ENCODE measurements around the gene GUCY2F.

The GUCY2F gene

DNA sequence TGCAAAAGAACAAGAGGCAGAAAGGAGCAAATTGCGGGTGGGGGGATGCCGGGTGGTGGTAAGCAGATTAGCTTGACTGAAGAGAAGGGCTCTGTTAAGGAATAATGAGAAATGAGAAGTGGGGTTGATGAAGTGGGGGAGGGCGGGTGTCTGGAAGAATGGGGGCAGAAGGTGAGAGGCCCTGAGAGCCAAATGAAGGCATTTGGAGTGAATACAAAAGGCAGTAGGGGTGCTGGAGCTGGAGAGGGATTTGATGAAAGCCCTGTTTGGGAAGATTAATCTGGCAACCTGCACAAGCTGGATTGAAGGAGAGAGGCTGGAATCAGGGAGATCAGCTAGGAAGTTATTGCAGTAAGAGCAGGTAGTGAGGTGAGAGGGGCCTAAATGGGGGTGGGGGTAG is 82.1 kb downstream of the GUCY2F start:
- H3K4me1 ChIP-seq (ENCODE audit: insufficient read depth, low read length, poor library complexity, severe bottlenecking): peaks cover 4% of the 10 kb centered on the region
- H3K36me3 ChIP-seq (ENCODE audit: insufficient read depth, low read length): no peaks in the 10 kb centered on the region
- H3K79me2 ChIP-seq (ENCODE audit: insufficient read depth, low read length): no peaks in the 10 kb centered on the region
- no peak overlapping the region for H3K4me3 ChIP-seq (ENCODE audit: low read length, poor library complexity, severe bottlenecking)
- no peak overlapping the region for H3K4me2 ChIP-seq (ENCODE audit: low read depth, low read length, poor library complexity, severe bottlenecking)
- H3F3A ChIP-seq (ENCODE audit: low read depth): no peaks in the 10 kb centered on the region
- H4K20me1 ChIP-seq (ENCODE audit: insufficient read depth, low read length, poor library complexity, severe bottlenecking): no peaks in the 10 kb centered on the region
- TF ChIP-seq EZH2phosphoT487 (IDR thresholded peaks at IDR 0.05; ENCODE audit: borderline replicate concordance): no peak
- H3K9me3 ChIP-seq (ENCODE audit: insufficient read depth, low read depth, low read length): no peaks in the 10 kb centered on the region
- H3K9me2 ChIP-seq (replicated peaks; ENCODE audit: low read depth, low read length): no peaks in the 10 kb centered on the region
- no peak overlapping the region for H2AFZ ChIP-seq (ENCODE audit: low read length)
- H3K9ac ChIP-seq (ENCODE audit: low read depth, low read length, poor library complexity, severe bottlenecking): no peak overlapping the region
- H3K27me3 ChIP-seq (ENCODE audit: insufficient read depth, low read length, poor library complexity, severe bottlenecking): no peaks in the 10 kb centered on the region

DNA sequence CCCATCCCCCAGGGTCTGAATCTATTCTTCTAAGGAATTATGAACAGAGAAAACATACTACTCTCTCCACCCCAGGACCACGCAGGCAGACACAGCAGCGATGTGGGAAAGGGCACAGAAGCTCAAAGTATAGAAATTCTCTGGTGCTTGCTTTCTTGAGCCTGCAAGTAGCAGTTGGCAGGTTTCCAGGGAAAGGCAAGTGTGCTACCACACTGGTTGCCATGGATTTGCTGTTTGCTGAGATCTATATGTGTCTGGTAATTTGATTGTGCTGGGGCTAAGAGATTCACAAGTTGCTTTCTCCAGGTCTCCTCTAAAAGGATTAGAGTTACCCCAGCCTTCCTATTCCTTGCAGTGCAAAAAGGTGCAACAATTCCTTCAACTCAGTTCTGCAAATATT is 83.1 kb downstream of the GUCY2F start:
- no peak overlapping the region for H2AFZ ChIP-seq (ENCODE audit: low read length)
- H3K4me3 ChIP-seq (ENCODE audit: low read length, poor library complexity, severe bottlenecking): no peak overlapping the region
- H3K36me3 ChIP-seq (ENCODE audit: insufficient read depth, low read length): no peaks in the 10 kb centered on the region
- no peaks in the 10 kb centered on the region for H3K9me2 ChIP-seq (replicated peaks; ENCODE audit: low read depth, low read length)
- H3K9ac ChIP-seq (ENCODE audit: low read depth, low read length, poor library complexity, severe bottlenecking): no peak overlapping the region
- H3K9me3 ChIP-seq (ENCODE audit: insufficient read depth, low read depth, low read length): no peaks in the 10 kb centered on the region
- H3K4me2 ChIP-seq (ENCODE audit: low read depth, low read length, poor library complexity, severe bottlenecking): no peak overlapping the region
- no peaks in the 10 kb centered on the region for H3K27me3 ChIP-seq (ENCODE audit: insufficient read depth, low read length, poor library complexity, severe bottlenecking)
- H3F3A ChIP-seq (ENCODE audit: low read depth): no peaks in the 10 kb centered on the region
- H3K4me1 ChIP-seq (ENCODE audit: insufficient read depth, low read length, poor library complexity, severe bottlenecking): peaks cover 2% of the 10 kb centered on the region
- no peaks in the 10 kb centered on the region for H3K79me2 ChIP-seq (ENCODE audit: insufficient read depth, low read length)
- H4K20me1 ChIP-seq (ENCODE audit: insufficient read depth, low read length, poor library complexity, severe bottlenecking): no peaks in the 10 kb centered on the region
- TF ChIP-seq, protein P1, sequence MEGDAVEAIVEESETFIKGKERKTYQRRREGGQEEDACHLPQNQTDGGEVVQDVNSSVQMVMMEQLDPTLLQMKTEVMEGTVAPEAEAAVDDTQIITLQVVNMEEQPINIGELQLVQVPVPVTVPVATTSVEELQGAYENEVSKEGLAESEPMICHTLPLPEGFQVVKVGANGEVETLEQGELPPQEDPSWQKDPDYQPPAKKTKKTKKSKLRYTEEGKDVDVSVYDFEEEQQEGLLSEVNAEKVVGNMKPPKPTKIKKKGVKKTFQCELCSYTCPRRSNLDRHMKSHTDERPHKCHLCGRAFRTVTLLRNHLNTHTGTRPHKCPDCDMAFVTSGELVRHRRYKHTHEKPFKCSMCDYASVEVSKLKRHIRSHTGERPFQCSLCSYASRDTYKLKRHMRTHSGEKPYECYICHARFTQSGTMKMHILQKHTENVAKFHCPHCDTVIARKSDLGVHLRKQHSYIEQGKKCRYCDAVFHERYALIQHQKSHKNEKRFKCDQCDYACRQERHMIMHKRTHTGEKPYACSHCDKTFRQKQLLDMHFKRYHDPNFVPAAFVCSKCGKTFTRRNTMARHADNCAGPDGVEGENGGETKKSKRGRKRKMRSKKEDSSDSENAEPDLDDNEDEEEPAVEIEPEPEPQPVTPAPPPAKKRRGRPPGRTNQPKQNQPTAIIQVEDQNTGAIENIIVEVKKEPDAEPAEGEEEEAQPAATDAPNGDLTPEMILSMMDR (conservative IDR thresholded peaks at IDR 0.05; ENCODE audit: low read length): no peak
- TF ChIP-seq EZH2phosphoT487 (IDR thresholded peaks at IDR 0.05; ENCODE audit: borderline replicate concordance): no peak

DNA sequence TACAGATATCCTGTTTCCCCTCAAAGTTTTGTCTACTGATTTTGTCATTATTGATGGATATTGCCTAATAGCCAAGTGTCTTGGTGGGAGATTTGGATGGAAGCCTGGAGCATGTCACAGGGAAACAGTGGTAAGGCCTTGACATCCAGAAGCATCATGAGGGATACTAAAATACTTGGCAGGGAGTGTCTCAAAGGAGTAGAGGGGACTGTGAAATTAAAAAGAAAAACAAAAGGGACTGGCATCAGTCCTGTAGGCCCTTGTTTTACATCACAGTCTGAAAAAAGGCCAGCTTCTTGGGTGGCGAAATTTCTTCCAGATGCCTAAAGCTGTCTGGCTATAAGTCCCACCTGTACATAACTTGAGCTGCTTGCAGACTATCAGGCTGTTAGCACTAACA is 83.8 kb downstream of the GUCY2F start:
- H3K36me3 ChIP-seq (ENCODE audit: insufficient read depth, low read length): no peaks in the 10 kb centered on the region
- no peaks in the 10 kb centered on the region for H3K27me3 ChIP-seq (ENCODE audit: insufficient read depth, low read length, poor library complexity, severe bottlenecking)
- no peak overlapping the region for H2AFZ ChIP-seq (ENCODE audit: low read length)
- TF ChIP-seq EZH2phosphoT487 (IDR thresholded peaks at IDR 0.05; ENCODE audit: borderline replicate concordance): no peak
- TF ChIP-seq, protein P1 (conservative IDR thresholded peaks at IDR 0.05; ENCODE audit: low read length): no peak
- H4K20me1 ChIP-seq (ENCODE audit: insufficient read depth, low read length, poor library complexity, severe bottlenecking): no peaks in the 10 kb centered on the region
- H3K9me2 ChIP-seq (replicated peaks; ENCODE audit: low read depth, low read length): no peaks in the 10 kb centered on the region
- H3F3A ChIP-seq (ENCODE audit: low read depth): no peaks in the 10 kb centered on the region
- no peak overlapping the region for H3K4me2 ChIP-seq (ENCODE audit: low read depth, low read length, poor library complexity, severe bottlenecking)
- no peaks in the 10 kb centered on the region for H3K4me1 ChIP-seq (ENCODE audit: insufficient read depth, low read length, poor library complexity, severe bottlenecking)
- H3K4me3 ChIP-seq (ENCODE audit: low read length, poor library complexity, severe bottlenecking): no peak overlapping the region
- no peaks in the 10 kb centered on the region for H3K79me2 ChIP-seq (ENCODE audit: insufficient read depth, low read length)
- H3K9ac ChIP-seq (ENCODE audit: low read depth, low read length, poor library complexity, severe bottlenecking): no peak overlapping the region
- no peaks in the 10 kb centered on the region for H3K9me3 ChIP-seq (ENCODE audit: insufficient read depth, low read depth, low read length)

DNA sequence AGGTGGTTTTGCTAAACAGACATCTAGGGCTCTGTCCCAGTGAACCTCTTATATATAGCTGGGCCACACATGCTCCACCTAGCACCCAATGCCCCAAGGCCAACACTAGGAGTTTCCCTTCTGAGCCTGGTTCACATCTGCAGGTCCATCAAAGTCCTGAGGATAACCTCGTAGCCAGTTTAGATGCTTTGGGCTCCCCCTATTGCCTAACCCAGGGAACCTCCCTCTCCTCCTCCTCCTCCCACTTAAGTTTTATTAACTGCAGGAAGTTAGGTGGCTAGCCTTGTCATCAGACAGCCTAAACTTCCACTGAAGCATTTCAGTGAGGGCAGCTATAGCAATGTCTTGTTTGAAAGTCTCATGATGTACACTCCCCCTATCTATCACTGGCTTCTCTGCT is 88.0 kb downstream of the GUCY2F start:
- Histone ChIP-seq H3K9ac (ENCODE audit: low read depth, low read length, poor library complexity, severe bottlenecking) (no peak overlapping the region), H3K4me2 (ENCODE audit: low read depth, low read length, poor library complexity, severe bottlenecking) (no peak overlapping the region), H3K4me1 (ENCODE audit: insufficient read depth, low read length, poor library complexity, severe bottlenecking) (no peaks in the 10 kb centered on the region), H3K9me2 (replicated peaks; ENCODE audit: low read depth, low read length) (no peaks in the 10 kb centered on the region), H3F3A (ENCODE audit: low read depth) (no peaks in the 10 kb centered on the region), H3K36me3 (ENCODE audit: insufficient read depth, low read length) (no peaks in the 10 kb centered on the region), H3K79me2 (ENCODE audit: insufficient read depth, low read length) (no peaks in the 10 kb centered on the region), H4K20me1 (ENCODE audit: insufficient read depth, low read length, poor library complexity, severe bottlenecking) (no peaks in the 10 kb centered on the region), H3K9me3 (ENCODE audit: insufficient read depth, low read depth, low read length) (no peaks in the 10 kb centered on the region), H3K4me3 (ENCODE audit: low read length, poor library complexity, severe bottlenecking) (no peak overlapping the region), H3K27me3 (ENCODE audit: insufficient read depth, low read length, poor library complexity, severe bottlenecking) (no peaks in the 10 kb centered on the region), H2AFZ (ENCODE audit: low read length) (peak overlapping the region; percentile 40; the same call in 1 of the 2 replicates)
- no peak for TF ChIP-seq EZH2phosphoT487 (IDR thresholded peaks at IDR 0.05; ENCODE audit: borderline replicate concordance)
- TF ChIP-seq, protein P1 (conservative IDR thresholded peaks at IDR 0.05; ENCODE audit: low read length): peak; percentile 60

Data from Loucy (cell line).